GM18861 (cell line): ENCODE data around the gene CEP44.
"Not testable (repeated sequence)": the region's sequence is repeated elsewhere in the genome, so short reads cannot be mapped to it uniquely, and the experiment has no call there.

Experiments used
- ATAC-seq: cut with Tn5 transposase; IDR thresholded peaks from one replicate; pipeline ENCODE4 v1.9.1; 2021; ENCODE audit not compliant: unreplicated experiment

Gene CEP44

GRCh38 chr4:174380206-174380605, 96.5 kb downstream of the CEP44 start:
- ATAC-seq: not testable (repeated sequence)

DNA sequence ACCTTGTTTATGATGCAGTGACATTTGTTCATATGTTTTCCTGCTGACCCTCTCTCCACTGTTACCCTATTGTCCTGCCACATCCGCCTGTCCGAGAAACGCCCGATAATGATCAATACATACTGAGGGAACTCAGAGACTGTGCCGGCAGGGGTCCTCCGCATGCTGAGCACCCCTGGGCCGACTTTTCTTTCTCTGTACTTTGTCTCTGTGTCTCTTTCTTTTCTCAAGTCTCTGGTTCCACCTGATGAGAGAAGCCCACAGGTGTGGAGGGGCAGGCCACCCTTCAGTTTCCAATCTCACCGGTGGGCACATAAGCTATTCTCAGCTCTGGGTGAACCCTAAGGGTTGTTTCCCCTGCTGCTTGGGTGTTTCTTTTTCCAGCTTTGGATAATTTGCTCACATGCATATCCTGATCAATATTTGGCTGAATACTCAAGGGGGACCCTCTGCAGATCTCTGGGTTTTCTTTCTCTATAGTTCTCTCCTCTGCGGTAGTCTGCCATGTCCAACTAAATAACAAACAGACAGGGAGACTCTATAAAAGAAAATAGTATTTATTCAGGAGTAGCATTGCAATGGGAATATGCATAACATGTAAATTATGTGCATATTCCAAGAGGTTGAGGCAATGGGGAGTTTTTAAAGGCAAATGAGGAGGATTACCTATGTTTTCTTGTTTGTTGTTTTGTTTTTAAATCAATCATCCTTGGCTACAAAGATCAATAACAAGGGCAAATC, 97.2 kb downstream of the CEP44 start:
- no peak for ATAC-seq

DNA sequence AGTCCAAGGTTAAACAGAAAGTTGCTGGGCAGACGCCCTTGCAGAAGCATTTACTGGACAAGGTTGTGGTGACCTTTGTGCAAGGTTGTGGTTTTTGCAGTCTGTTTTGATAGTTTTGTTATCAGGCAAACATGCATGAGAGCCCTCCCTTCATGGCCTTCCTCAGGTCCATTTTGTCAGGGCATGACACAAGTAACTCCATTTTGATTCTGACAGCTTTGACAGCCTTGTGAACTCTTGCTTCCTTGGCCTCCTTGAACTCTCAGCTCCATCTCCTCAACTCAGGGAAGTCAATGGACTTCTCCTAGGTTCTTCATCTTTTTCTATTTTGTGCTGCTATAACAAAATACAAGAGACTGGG, 97.7 kb downstream of the CEP44 start:
- ATAC-seq: no peak
